NCI-H2029 treated with DMSO at 0.1 percent for 48 hours (cell line): Measurements from ENCODE around the gene MYL3.

Experiments used
- DNase-seq: peaks from one replicate; lab custom pipeline; 2025; lab: John Stamatoyannopoulos, UW

Gene MYL3

GRCh38 chr3:46865031-46865507 lies 1.8 kb upstream of the MYL3 start:
- no peak for DNase-seq

- no peak for DNase-seq
Measured at GRCh38 chr3:46864061-46864881, 1.0 kb upstream of the MYL3 start.

- no peak for DNase-seq
Measured at GRCh38 chr3:46862369-46863025, 747 bp downstream of the MYL3 start.

- no peak for DNase-seq
Measured at GRCh38 chr3:46861605-46862368, 1.5 kb downstream of the MYL3 start.

- DNase-seq: no peak
Measured at GRCh38 chr3:46860810-46861604, 2.2 kb downstream of the MYL3 start.

GRCh38 chr3:46860017-46860809 lies 3.0 kb downstream of the MYL3 start:
- DNase-seq: no peak

- DNase-seq: no peak
Measured at GRCh38 chr3:46859001-46859710, 4.1 kb downstream of the MYL3 start.

- no peak for DNase-seq
Measured at GRCh38 chr3:46858456-46858855, 4.8 kb downstream of the MYL3 start.

- DNase-seq: no peak
Measured at GRCh38 chr3:46857485-46858341, 5.5 kb downstream of the MYL3 start.

GRCh38 chr3:46856576-46857471 lies 6.4 kb downstream of the MYL3 start:
- no peak for DNase-seq

GRCh38 chr3:46854555-46854991 lies 8.7 kb downstream of the MYL3 start:
- DNase-seq: no peak

GRCh38 chr3:46853441-46854415 lies 9.5 kb downstream of the MYL3 start:
- DNase-seq: no peak

- no peak for DNase-seq
Measured at GRCh38 chr3:46852839-46853355, 10.3 kb downstream of the MYL3 start.

GRCh38 chr3:46852334-46852720 lies 10.9 kb downstream of the MYL3 start:
- DNase-seq: no peak

GRCh38 chr3:46851364-46852333 lies 11.6 kb downstream of the MYL3 start:
- no peak for DNase-seq

- no peak for DNase-seq
Measured at GRCh38 chr3:46850468-46850779, 12.8 kb downstream of the MYL3 start.
